SK-N-SH (cell line): ENCODE measurements around the gene LRRC40.

ENCODE experiments used
- CTCF ChIP-seq: fragments of 200-600 bp; sonication (generic); IDR thresholded peaks from 2 replicates; pipeline ENCODE4 v1.6.1; 2017; ENCODE audit warnings: antibody characterized with exemption, mild to moderate bottlenecking, moderate library complexity
- FOXJ3 ChIP-seq: sonication (generic); formaldehyde crosslinking; IDR thresholded peaks from 2 replicates; pipeline ENCODE4 v1.5.1; 2020; ENCODE audit warnings: mild to moderate bottlenecking, missing genetic modification reagents
- FOXM1 ChIP-seq: IDR thresholded peaks from 2 replicates; pipeline ENCODE4 v1.4.0; 2012; ENCODE audit warnings: low read depth, mild to moderate bottlenecking
- JUND ChIP-seq: IDR thresholded peaks from 2 replicates; pipeline ENCODE4 v1.4.0; 2012
- MAX ChIP-seq: IDR thresholded peaks from 2 replicates; pipeline ENCODE4 v1.4.0; 2012; ENCODE audit warnings: low read depth
- NFIC ChIP-seq: IDR thresholded peaks from 2 replicates; pipeline ENCODE4 v1.4.0; 2012; ENCODE audit warnings: borderline replicate concordance
- PBX3 ChIP-seq: IDR thresholded peaks from 2 replicates; pipeline ENCODE4; 2012
- POLR2AphosphoS5 ChIP-seq: IDR thresholded peaks from 2 replicates; pipeline ENCODE4 v1.6.1; 2012; ENCODE audit warnings: low read depth, low read length
- RAD21 ChIP-seq: IDR thresholded peaks from 2 replicates; pipeline ENCODE4 v1.6.1; 2012; ENCODE audit warnings: mild to moderate bottlenecking, low read length
- TAF1 ChIP-seq: IDR thresholded peaks from 2 replicates; pipeline ENCODE4 v1.6.1; 2012; ENCODE audit warnings: low read depth, mild to moderate bottlenecking, low read length, moderate library complexity, borderline replicate concordance
- TCF12 ChIP-seq: IDR thresholded peaks from 2 replicates; pipeline ENCODE4 v1.4.0; 2012

- no peak for TF ChIP-seq CTCF
- no peak for TF ChIP-seq RAD21
- TF ChIP-seq TAF1: no peak
- no peak for TF ChIP-seq NFIC
- no peak for TF ChIP-seq TCF12
- no peak for TF ChIP-seq FOXM1
- no peak for TF ChIP-seq POLR2AphosphoS5
- TF ChIP-seq PBX3: no peak
- TF ChIP-seq JUND: no peak
- TF ChIP-seq FOXJ3: no peak
- no peak for TF ChIP-seq MAX
These were observed 26.1 kb upstream of the LRRC40 start for GRCh38 chr1:70231475-70231874.
